Measurements from ENCODE around the gene ARHGAP1. TPM values are rescaled to one million over a fixed set of nuclear protein-coding genes. Genes with fewer than 3 reads are reported as not detected.
"Not testable (repeated sequence)": the region's sequence is repeated elsewhere in the genome, so short reads cannot be mapped to it uniquely, and the experiment has no call there.

The ARHGAP1 gene
- polyA plus RNA-seq, 4 donors, result 51.1 to 59.1 (median 52.7) TPM

GRCh38 chr11:46675949-46676348 is 24.5 kb downstream of the ARHGAP1 start:
- DNase-seq (ENCODE audit: low read depth in 4 of 4, low spot score in 3 of 4), result no peak

GRCh38 chr11:46675288-46675851 is 25.0 kb downstream of the ARHGAP1 start:
- DNase-seq (ENCODE audit: low read depth in 4 of 4, low spot score in 3 of 4), result no peak

- DNase-seq (ENCODE audit: low read depth in 4 of 4, low spot score in 3 of 4), result no peak
Observed at GRCh38 chr11:46674463-46675287, 25.7 kb downstream of the ARHGAP1 start.

- DNase-seq (ENCODE audit: low read depth in 4 of 4, low spot score in 3 of 4), result no peak
Observed at GRCh38 chr11:46673713-46674462, 26.5 kb downstream of the ARHGAP1 start.

GRCh38 chr11:46672381-46672839 is 28.0 kb downstream of the ARHGAP1 start:
- DNase-seq (ENCODE audit: low read depth in 4 of 4, low spot score in 3 of 4), result no peak

GRCh38 chr11:46671958-46672315 is 28.5 kb downstream of the ARHGAP1 start:
- DNase-seq (ENCODE audit: low read depth in 4 of 4, low spot score in 3 of 4), result no peak

- DNase-seq (ENCODE audit: low read depth in 4 of 4, low spot score in 3 of 4), result not testable (repeated sequence)
Observed at GRCh38 chr11:46670521-46670920, 29.9 kb downstream of the ARHGAP1 start.

GRCh38 chr11:46669711-46670139 is 30.7 kb downstream of the ARHGAP1 start:
- DNase-seq (ENCODE audit: low read depth in 4 of 4, low spot score in 3 of 4), result no peak

GRCh38 chr11:46668480-46669085 is 31.8 kb downstream of the ARHGAP1 start:
- no peak for DNase-seq (ENCODE audit: low read depth in 4 of 4, low spot score in 3 of 4)

- no peak for DNase-seq (ENCODE audit: low read depth in 4 of 4, low spot score in 3 of 4)
Observed at GRCh38 chr11:46667043-46667481, 33.4 kb downstream of the ARHGAP1 start.

GRCh38 chr11:46666516-46666915 is 33.9 kb downstream of the ARHGAP1 start:
- no peak for DNase-seq (ENCODE audit: low read depth in 4 of 4, low spot score in 3 of 4)

- no peak for DNase-seq (ENCODE audit: low read depth in 4 of 4, low spot score in 3 of 4)
Observed at GRCh38 chr11:46665356-46665755, 35.1 kb downstream of the ARHGAP1 start.

GRCh38 chr11:46664612-46665011 is 35.8 kb downstream of the ARHGAP1 start:
- no peak for DNase-seq (ENCODE audit: low read depth in 4 of 4, low spot score in 3 of 4)

- no peak for DNase-seq (ENCODE audit: low read depth in 4 of 4, low spot score in 3 of 4)
Observed at GRCh38 chr11:46663277-46663940, 37.0 kb downstream of the ARHGAP1 start.

- DNase-seq (ENCODE audit: low read depth in 4 of 4, low spot score in 3 of 4), result no peak
Observed at GRCh38 chr11:46662366-46662765, 38.1 kb downstream of the ARHGAP1 start.

- no peak for DNase-seq (ENCODE audit: low read depth in 4 of 4, low spot score in 3 of 4)
Observed at GRCh38 chr11:46661836-46662235, 38.6 kb downstream of the ARHGAP1 start.

GRCh38 chr11:46659908-46660307 is 40.5 kb downstream of the ARHGAP1 start:
- no peak for DNase-seq (ENCODE audit: low read depth in 4 of 4, low spot score in 3 of 4)

- no peak for DNase-seq (ENCODE audit: low read depth in 4 of 4, low spot score in 3 of 4)
Observed at GRCh38 chr11:46658259-46658658, 42.2 kb downstream of the ARHGAP1 start.

GRCh38 chr11:46657186-46657585 is 43.2 kb downstream of the ARHGAP1 start:
- DNase-seq (ENCODE audit: low read depth in 4 of 4, low spot score in 3 of 4), result no peak

- no peak for DNase-seq (ENCODE audit: low read depth in 4 of 4, low spot score in 3 of 4)
Observed at GRCh38 chr11:46655631-46656030, 44.8 kb downstream of the ARHGAP1 start.

Data from right renal pelvis (tissue), 4 donors.